Activated naive CD8-positive, alpha-beta T cell treated with anti-CD3 and anti-CD28 coated beads, Interleukin-2, amount 10 ng/mL, durations not matched to agents 7 days and 5 days (primary cell): Measurements from ENCODE around the gene MCM9. TPM values are rescaled to one million over a fixed set of nuclear protein-coding genes. Genes with fewer than 3 reads are reported as not detected.
"Not testable (repeated sequence)": the region's sequence is repeated elsewhere in the genome, so short reads cannot be mapped to it uniquely, and the experiment has no call there.

Experiments used
- ATAC-seq: fragments of 150-1000 bp; cut with Tn5 transposase; one replicate; pipeline ENCODE4 v1.10.0; 2021; ENCODE audit warnings: low read depth, moderate library complexity
- POLR2A ChIA-PET: fragments of 350-600 bp; sonication (Branson Sonifier 250); formaldehyde crosslinking; loops from one replicate; lab custom pipeline; 2021; ENCODE audit warnings: antibody characterized with exemption; lab: Charles Lee
- DNase-seq: peaks from one replicate; pipeline ENCODE4 v3.0.0; 2021
- H3K27ac Mint-ChIP-seq: one replicate; pipeline ENCODE4 v1.8.0; 2022; ENCODE audit warnings: mild to moderate bottlenecking, mixed read lengths
- H3K27me3 Mint-ChIP-seq: one replicate; pipeline ENCODE4 v1.8.0; 2022; ENCODE audit warnings: mild to moderate bottlenecking, moderate library complexity, mixed read lengths
- H3K36me3 Mint-ChIP-seq: one replicate; pipeline ENCODE4 v1.8.0; 2021; ENCODE audit warnings: mild to moderate bottlenecking, mixed read lengths
- H3K4me1 Mint-ChIP-seq: one replicate; pipeline ENCODE4 v1.8.0; 2021; ENCODE audit warnings: mixed read lengths
- H3K4me3 Mint-ChIP-seq: one replicate; pipeline ENCODE4 v1.8.0; 2022; ENCODE audit warnings: mild to moderate bottlenecking, moderate library complexity, mixed read lengths
- H3K9me3 Mint-ChIP-seq: one replicate; pipeline ENCODE4 v1.8.0; 2021; ENCODE audit warnings: mixed read lengths
- total RNA-seq, 2 experiments: library from RNA; stranded (reverse); gene quantifications; one replicate each; pipeline ENCODE4 v1.2.3, GENCODE V29; 2021

The MCM9 gene
- total RNA-seq, 2 experiments from 2014 or later, result 22.8 to 25.1 TPM

GRCh38 chr6:118825661-118826060, 109.3 kb downstream of the MCM9 start:
- peaks cover 39% of the 10 kb centered on the region for H3K36me3 Mint-ChIP-seq
- no peak overlapping the region for H3K27ac Mint-ChIP-seq
- peaks cover 5% of the 10 kb centered on the region for H3K4me1 Mint-ChIP-seq
- H3K27me3 Mint-ChIP-seq, result no peaks in the 10 kb centered on the region
- ATAC-seq (no peak), DNase-seq (no peak)
- peaks cover 3% of the 10 kb centered on the region for H3K9me3 Mint-ChIP-seq
- POLR2A ChIA-PET, result no interaction called here
- no peak overlapping the region for H3K4me3 Mint-ChIP-seq

- ATAC-seq (no peak), DNase-seq (no peak)
- peaks cover 38% of the 10 kb centered on the region for H3K36me3 Mint-ChIP-seq
- no peak overlapping the region for H3K4me3 Mint-ChIP-seq
- no peaks in the 10 kb centered on the region for H3K27me3 Mint-ChIP-seq
- peaks cover 24% of the 10 kb centered on the region for H3K4me1 Mint-ChIP-seq
- POLR2A ChIA-PET, result interaction anchor here (0.6 kb wide), 1 partner anchor 235 kb away, joined by 3 read pairs; no protein-coding TSS in a partner anchor
- peak overlapping the region; percentile 37 for H3K27ac Mint-ChIP-seq
- peaks cover 19% of the 10 kb centered on the region for H3K9me3 Mint-ChIP-seq
Observed at GRCh38 chr6:118815495-118815894, 119.5 kb downstream of the MCM9 start.

DNA sequence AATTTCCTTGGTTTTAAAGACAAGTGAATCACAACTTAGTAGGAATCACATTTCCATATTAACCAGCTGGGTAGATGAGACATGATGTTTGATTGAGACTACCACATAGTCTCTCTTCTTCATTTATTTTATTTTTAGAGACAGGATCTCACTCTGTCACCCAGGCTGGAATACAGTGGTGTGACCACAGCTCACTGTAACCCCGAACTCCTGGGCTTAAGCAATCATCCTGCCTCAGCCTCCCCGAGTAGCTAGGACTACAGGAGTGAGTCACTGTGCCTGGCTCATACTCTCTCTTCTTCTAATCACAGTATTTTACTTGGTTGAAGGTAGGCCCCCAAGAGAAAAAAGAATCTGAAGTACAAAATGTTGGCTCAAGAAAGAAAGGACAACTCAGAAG, 121.2 kb downstream of the MCM9 start:
- POLR2A ChIA-PET, result interaction anchor here (0.8 to 1.3 kb wide), 2 partner anchors 78 to 79 kb away, joined by 3 to 4 read pairs; no protein-coding TSS in a partner anchor
- peaks cover 37% of the 10 kb centered on the region for H3K36me3 Mint-ChIP-seq
- H3K4me1 Mint-ChIP-seq, result peaks cover 40% of the 10 kb centered on the region
- DNase-seq (no peak), ATAC-seq (no peak)
- H3K27ac Mint-ChIP-seq, result no peak overlapping the region
- no peak overlapping the region for H3K4me3 Mint-ChIP-seq
- no peaks in the 10 kb centered on the region for H3K27me3 Mint-ChIP-seq
- H3K9me3 Mint-ChIP-seq, result peaks cover 12% of the 10 kb centered on the region

DNA sequence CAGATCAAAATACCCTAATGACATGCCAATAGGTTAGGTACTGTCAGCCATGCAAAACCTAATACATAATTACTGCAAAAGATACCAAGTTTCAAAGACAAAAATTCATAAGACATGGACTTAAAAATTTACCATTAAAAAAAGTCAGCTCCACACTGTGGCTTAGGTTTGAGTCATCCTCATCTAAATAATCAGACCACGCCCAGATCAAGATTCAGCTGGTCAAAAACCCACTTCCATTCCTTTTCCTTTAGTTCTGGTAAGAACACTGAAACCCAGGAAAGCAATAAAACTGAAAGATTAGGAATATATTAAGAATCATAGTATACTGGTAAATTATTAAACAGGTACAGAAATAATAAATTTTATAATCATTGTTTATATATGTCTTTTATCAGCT, 122.0 kb downstream of the MCM9 start:
- POLR2A ChIA-PET, result interaction anchor here (0.8 to 1.3 kb wide), 2 partner anchors 78 to 80 kb away, joined by 3 to 4 read pairs; no protein-coding TSS in a partner anchor
- H3K27ac Mint-ChIP-seq, result no peak overlapping the region

DNA sequence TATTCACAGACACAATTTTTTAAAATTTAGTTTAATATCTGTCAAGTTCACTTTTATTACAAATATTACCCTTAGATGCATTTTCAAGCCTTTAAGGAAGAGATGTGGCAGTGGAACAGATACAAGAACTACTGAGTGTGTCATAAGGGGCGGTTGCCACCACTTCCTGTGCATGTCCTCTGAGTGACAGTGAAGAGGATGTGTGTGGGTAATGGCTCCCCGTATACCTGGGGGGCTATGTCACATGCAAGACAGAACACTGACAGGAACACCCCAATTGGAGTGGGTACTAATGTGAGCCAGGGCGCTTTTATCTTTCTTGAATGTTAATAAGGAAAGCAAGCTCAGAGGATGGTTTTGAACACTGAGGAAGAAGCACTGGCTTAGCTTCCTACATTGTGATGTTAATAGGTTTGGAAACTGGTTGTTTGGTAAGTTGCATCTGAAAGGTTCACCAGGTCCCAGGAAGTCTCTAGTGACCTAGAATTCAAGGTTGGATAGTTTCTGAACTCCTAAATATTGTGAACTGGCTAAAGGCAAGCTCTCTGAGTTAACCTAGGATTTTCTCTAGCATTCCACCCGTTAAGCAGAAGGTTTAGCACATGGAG, 124.4 kb downstream of the MCM9 start:
- peak overlapping the region; percentile 88 for H3K27ac Mint-ChIP-seq
- peaks cover 49% of the 10 kb centered on the region for H3K4me1 Mint-ChIP-seq
- POLR2A ChIA-PET, result interaction anchor here (0.5 to 4.0 kb wide), 3 partner anchors 81 to 101 kb away, joined by 3 to 33 read pairs (median 4); partner anchors contain the start of gene ASF1A
- ATAC-seq (peak; percentile 99), DNase-seq (peak; percentile 61)
- peaks cover 11% of the 10 kb centered on the region for H3K9me3 Mint-ChIP-seq
- H3K36me3 Mint-ChIP-seq, result peaks cover 44% of the 10 kb centered on the region
- H3K27me3 Mint-ChIP-seq, result no peaks in the 10 kb centered on the region
- peak overlapping the region; percentile 76 for H3K4me3 Mint-ChIP-seq

More for the DNA sequence above, 122.0 kb downstream of the MCM9 start:
- H3K4me1 Mint-ChIP-seq, result peaks cover 46% of the 10 kb centered on the region
- H3K9me3 Mint-ChIP-seq, result peaks cover 11% of the 10 kb centered on the region
- H3K4me3 Mint-ChIP-seq, result no peak overlapping the region
- H3K27me3 Mint-ChIP-seq, result no peaks in the 10 kb centered on the region
- no peak for DNase-seq
- ATAC-seq, result no peak
- peaks cover 45% of the 10 kb centered on the region for H3K36me3 Mint-ChIP-seq

DNA sequence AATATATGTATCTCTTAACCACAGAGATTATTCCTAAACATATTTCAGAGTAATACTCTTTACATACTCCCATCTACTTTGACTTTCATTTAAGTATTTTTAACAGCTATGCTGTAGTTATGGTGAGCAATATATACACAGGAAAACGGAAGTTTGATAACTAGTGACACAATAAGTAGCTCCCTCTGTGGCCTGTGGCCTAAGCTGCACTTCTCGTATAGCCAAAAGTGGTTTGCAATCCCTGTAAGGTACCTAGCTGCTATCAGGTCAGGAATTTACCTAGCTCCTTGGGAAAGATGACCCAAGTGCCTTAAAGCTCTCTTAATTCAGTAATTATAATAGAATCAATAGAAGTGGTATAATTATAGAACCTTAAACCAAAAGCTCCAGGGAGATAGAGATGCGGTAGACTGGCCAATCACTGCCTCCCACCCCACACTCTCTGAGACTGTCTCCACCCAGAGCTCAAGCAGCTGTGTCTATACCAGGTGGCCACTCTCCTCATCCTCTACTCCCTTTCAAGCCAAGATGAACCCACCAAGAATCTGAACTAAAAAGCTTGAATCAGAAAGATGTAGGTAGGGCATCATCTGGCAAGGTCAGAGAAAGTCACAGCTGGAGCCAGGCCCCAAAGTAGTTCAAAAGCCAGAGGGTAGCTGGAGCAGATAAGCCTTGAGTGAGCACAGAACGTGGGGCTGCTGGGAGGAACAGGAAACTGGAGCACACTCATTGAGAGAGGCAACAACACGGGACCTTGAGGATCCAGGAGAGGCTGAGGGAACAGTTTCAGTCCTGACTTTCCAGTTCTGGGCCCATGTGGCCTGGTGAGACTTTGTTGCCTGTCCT, 125.9 kb downstream of the MCM9 start:
- Mint-ChIP-seq H3K27ac (peak overlapping the region; percentile 88), H3K4me1 (peaks cover 49% of the 10 kb centered on the region), H3K9me3 (peaks cover 11% of the 10 kb centered on the region), H3K27me3 (no peaks in the 10 kb centered on the region), H3K4me3 (peak overlapping the region; percentile 6), H3K36me3 (peaks cover 42% of the 10 kb centered on the region)
- ATAC-seq (peak; percentile 43), DNase-seq (no peak)
- POLR2A ChIA-PET, result interaction anchor here (0.7 to 4.0 kb wide), 9 partner anchors 9 to 241 kb away, joined by 3 to 33 read pairs (median 3); partner anchors contain the start of genes ASF1A and CEP85L

- POLR2A ChIA-PET, result interaction anchor here (0.6 kb wide), 1 partner anchor 13 kb away, joined by 3 read pairs; no protein-coding TSS in a partner anchor
- DNase-seq (no peak), ATAC-seq (no peak)
- Mint-ChIP-seq H3K4me3 (no peak overlapping the region), H3K9me3 (no peaks in the 10 kb centered on the region), H3K27ac (no peak overlapping the region), H3K36me3 (peaks cover 13% of the 10 kb centered on the region), H3K4me1 (peaks cover 18% of the 10 kb centered on the region), H3K27me3 (no peaks in the 10 kb centered on the region)
Observed at GRCh38 chr6:118804091-118804490, 130.9 kb downstream of the MCM9 start.

DNA sequence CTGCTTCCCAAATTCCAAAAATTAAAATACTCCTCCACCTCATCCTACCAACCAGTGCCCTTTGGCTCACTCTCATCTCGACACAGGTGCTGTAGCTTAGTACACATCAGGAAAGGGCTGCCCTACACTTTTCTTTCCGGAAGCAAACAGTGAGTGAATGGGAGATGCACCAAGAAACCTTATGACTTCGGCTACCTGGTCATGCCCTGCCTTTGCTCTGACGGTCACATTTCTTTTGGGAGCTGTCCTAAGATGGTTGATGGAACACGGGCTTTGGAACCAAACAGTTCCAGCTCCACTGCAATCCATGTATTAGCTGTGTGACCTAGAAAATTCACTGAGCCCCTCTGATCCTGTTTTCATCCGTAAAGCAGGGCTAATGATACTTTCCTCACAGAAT, 133.7 kb downstream of the MCM9 start:
- peaks cover 4% of the 10 kb centered on the region for H3K9me3 Mint-ChIP-seq
- no peaks in the 10 kb centered on the region for H3K27me3 Mint-ChIP-seq
- no peak overlapping the region for H3K4me3 Mint-ChIP-seq
- POLR2A ChIA-PET, result no interaction called here
- DNase-seq (no peak), ATAC-seq (no peak)
- peak overlapping the region; percentile 70 for H3K27ac Mint-ChIP-seq
- H3K36me3 Mint-ChIP-seq, result peaks cover 4% of the 10 kb centered on the region
- H3K4me1 Mint-ChIP-seq, result peaks cover 18% of the 10 kb centered on the region

- peaks cover 21% of the 10 kb centered on the region for H3K4me1 Mint-ChIP-seq
Observed at GRCh38 chr6:118800394-118801071, 134.4 kb downstream of the MCM9 start.

DNA sequence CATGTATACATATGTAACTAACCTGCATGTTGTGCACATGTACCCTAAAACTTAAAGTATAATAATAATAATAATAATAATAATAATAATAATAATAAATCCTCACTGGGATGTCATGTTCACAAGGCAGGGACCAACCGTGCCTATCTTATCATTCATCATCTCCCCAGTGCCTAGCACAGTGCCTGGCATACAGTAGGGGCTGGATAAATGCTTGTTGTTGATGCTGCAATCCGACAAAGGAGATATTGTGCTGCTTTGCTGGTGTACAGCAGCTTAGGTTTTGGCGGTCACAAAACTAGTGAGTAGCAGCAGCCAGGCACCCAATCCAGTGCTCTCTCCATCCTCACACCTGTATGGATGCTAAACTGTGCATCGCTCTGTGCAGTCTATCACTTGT, 135.1 kb downstream of the MCM9 start:
- H3K4me3 Mint-ChIP-seq, result peak overlapping the region; percentile 72

More at GRCh38 chr6:118800394-118801071, 134.4 kb downstream of the MCM9 start:
- Mint-ChIP-seq H3K36me3 (peaks cover 11% of the 10 kb centered on the region), H3K9me3 (peaks cover 7% of the 10 kb centered on the region), H3K27me3 (no peaks in the 10 kb centered on the region), H3K27ac (peak overlapping the region; percentile 82), H3K4me3 (peak overlapping the region; percentile 72)
- ATAC-seq (peak; percentile 92), DNase-seq (peak; percentile 52)
- POLR2A ChIA-PET, result interaction anchor here (1.0 to 1.4 kb wide), 4 partner anchors 8 to 149 kb away, joined by 3 to 8 read pairs (median 4); partner anchors contain the start of genes ASF1A and CEP85L

DNA sequence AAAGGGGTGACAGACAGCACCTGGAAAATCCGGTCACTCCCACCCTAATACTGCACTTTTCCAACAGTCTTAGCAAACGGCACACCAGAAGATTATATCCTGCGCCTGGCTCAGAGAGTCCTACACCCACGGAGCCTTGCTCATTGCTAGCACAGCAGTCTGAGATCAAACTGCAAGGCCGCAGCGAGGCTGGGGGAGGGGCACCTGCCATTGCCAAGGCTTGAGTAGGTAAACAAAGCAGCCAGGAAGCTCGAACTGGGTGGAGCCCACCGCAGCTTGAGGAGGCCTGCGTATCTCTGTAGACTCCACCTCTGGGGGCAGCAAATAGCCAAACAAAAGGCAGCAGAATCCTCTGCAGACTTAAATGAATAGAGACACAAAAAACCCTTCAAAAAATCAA, 138.4 kb downstream of the MCM9 start:
- Mint-ChIP-seq H3K27ac (peak overlapping the region; percentile 90), H3K4me1 (peaks cover 22% of the 10 kb centered on the region), H3K9me3 (peaks cover 15% of the 10 kb centered on the region), H3K36me3 (peaks cover 24% of the 10 kb centered on the region), H3K4me3 (peak overlapping the region; percentile 61)
- peak; percentile 77 for DNase-seq
- peak; percentile 43 for ATAC-seq
- POLR2A ChIA-PET, result interaction anchor here (0.6 to 1.8 kb wide), 5 partner anchors 9 to 145 kb away, joined by 3 to 8 read pairs (median 5); partner anchors contain the start of gene CEP85L
- H3K27me3 Mint-ChIP-seq, result not testable (repeated sequence)

More for the DNA sequence above, 135.1 kb downstream of the MCM9 start:
- Mint-ChIP-seq H3K27me3 (no peaks in the 10 kb centered on the region), H3K27ac (peak overlapping the region; percentile 82), H3K9me3 (peaks cover 7% of the 10 kb centered on the region), H3K4me1 (peaks cover 21% of the 10 kb centered on the region), H3K36me3 (peaks cover 16% of the 10 kb centered on the region)
- POLR2A ChIA-PET, result interaction anchor here (1.0 to 1.4 kb wide), 4 partner anchors 9 to 149 kb away, joined by 3 to 8 read pairs (median 4); partner anchors contain the start of genes ASF1A and CEP85L
- ATAC-seq (peak; percentile 4), DNase-seq (no peak)

DNA sequence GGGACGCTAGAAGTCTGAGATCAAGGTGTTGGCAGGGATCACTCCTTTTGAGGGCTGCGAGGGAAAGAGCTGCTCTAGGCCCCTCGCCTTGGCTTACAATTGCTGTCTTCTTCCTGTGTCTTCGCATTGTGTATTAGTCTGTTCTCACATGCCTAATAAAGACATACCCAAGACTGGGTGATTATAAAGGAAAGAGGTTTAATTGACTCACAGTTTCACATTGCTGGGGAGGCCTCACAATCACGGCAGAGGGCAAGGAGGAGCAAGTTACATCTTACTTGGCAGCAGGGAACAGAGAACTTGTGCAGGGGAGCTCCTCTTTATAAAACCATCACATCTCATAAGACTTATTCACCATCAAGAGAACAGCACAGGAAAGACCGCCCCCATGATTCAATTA, 143.5 kb downstream of the MCM9 start:
- peaks cover 23% of the 10 kb centered on the region for H3K36me3 Mint-ChIP-seq
- H3K4me3 Mint-ChIP-seq, result no peak overlapping the region
- no peak for ATAC-seq
- H3K27ac Mint-ChIP-seq, result no peak overlapping the region
- POLR2A ChIA-PET, result no interaction called here
- peaks cover 15% of the 10 kb centered on the region for H3K9me3 Mint-ChIP-seq
- H3K4me1 Mint-ChIP-seq, result peaks cover 16% of the 10 kb centered on the region
- DNase-seq, result no peak
- H3K27me3 Mint-ChIP-seq, result no peaks in the 10 kb centered on the region
